GM12878 (cell line): Measurements from ENCODE around the gene DNAH8. TPM values are rescaled to one million over a fixed set of nuclear protein-coding genes. Genes with fewer than 3 reads are reported as not detected.

ENCODE experiments used
- ATAC-seq: fragments of 200-7000 bp; cut with Tn5 transposase; 3 replicates; pipeline ENCODE4 v1.9.1; 2020; ENCODE audit warnings: mild to moderate bottlenecking, moderate library complexity
- BruUV-seq: library from RNA; stranded (reverse); fragments of 400-500 nt; replicated peaks from 2 replicates; lab custom pipeline; 2021; lab: Mats Ljungman, UMichigan
- CTCF ChIA-PET: fragments of 300-600 bp; sonication (Branson Sonifier 250); formaldehyde crosslinking; extraction: SDS; loops from one replicate; lab custom pipeline; 2021; ENCODE audit warnings: inconsistent platforms; lab: Yijun Ruan, JAX
- POLR2A ChIA-PET: fragments of 350-600 bp; formaldehyde crosslinking; extraction: SDS; loops from one replicate; lab custom pipeline; 2021; ENCODE audit warnings: inconsistent platforms; lab: Charles Lee
- RAD21 ChIA-PET: fragments of 300-600 bp; sonication (Branson Sonifier 250); formaldehyde crosslinking; loops from one replicate; lab custom pipeline; 2023; ENCODE audit warnings: antibody characterized with exemption; ENCODE audit not compliant: unreplicated experiment; lab: Charles Lee
- SMC1A ChIA-PET: fragments of 300-600 bp; sonication (Branson Sonifier 250); formaldehyde crosslinking; loops from one replicate; lab custom pipeline; 2023; ENCODE audit not compliant: unreplicated experiment, uncharacterized antibody; lab: Charles Lee
- DNase-seq: peaks from one replicate; pipeline ENCODE4 v3.0.0-alpha.2; 2011; ENCODE audit warnings: low read depth, low spot score
- FAIRE-seq: peaks from 3 replicates; lab custom pipeline; 2011; peaks lifted over from hg19 to GRCh38; lab: Jason Lieb, UNC
- H2AFZ ChIP-seq: 2 replicates; pipeline ENCODE4 v1.6.0; 2011; ENCODE audit warnings: low read depth, low read length, control low read depth; ENCODE audit not compliant: control insufficient read depth
- H3K27ac ChIP-seq: 2 replicates; pipeline ENCODE4 v1.5.1; 2011; ENCODE audit warnings: control low read depth; ENCODE audit not compliant: control insufficient read depth, insufficient read depth
- H3K27me3 ChIP-seq, 2 experiments: replicated peaks in 1 of 2; 2 replicates each; pipeline versions ENCODE4 v1.6.0 to v1.6.1; 2011; ENCODE audit warnings: low read length in 1 of 2; ENCODE audit not compliant: control insufficient read depth in 2 of 2, insufficient read depth in 2 of 2
- H3K36me3 ChIP-seq, 2 experiments: 2 replicates each; pipeline ENCODE4 v1.5.1; 2011; ENCODE audit warnings: low read length in 1 of 2; ENCODE audit not compliant: control insufficient read depth in 2 of 2, insufficient read depth in 2 of 2
- H3K4me1 ChIP-seq: 2 replicates; pipeline ENCODE4 v1.6.1; 2011; ENCODE audit warnings: mild to moderate bottlenecking, low read length, moderate library complexity, mixed read lengths; ENCODE audit not compliant: control insufficient read depth, insufficient read depth
- H3K4me2 ChIP-seq: 2 replicates; pipeline ENCODE4 v1.6.0; 2011; ENCODE audit warnings: control low read depth; ENCODE audit not compliant: control insufficient read depth, insufficient read depth
- H3K4me3 ChIP-seq: fragments of 200-600 bp; sonication (generic); 2 replicates; pipeline ENCODE4 v1.5.1; 2016
- H3K79me2 ChIP-seq: 2 replicates; pipeline ENCODE4 v1.6.0; 2011; ENCODE audit warnings: low read length; ENCODE audit not compliant: control insufficient read depth, insufficient read depth
- H3K9ac ChIP-seq: 2 replicates; pipeline ENCODE4 v1.8.0; 2011; ENCODE audit warnings: low read length, control low read depth, mixed read lengths; ENCODE audit not compliant: control insufficient read depth, insufficient read depth
- H3K9me3 ChIP-seq: replicated peaks from 3 replicates; pipeline ENCODE4 v1.5.1; 2011; ENCODE audit warnings: mild to moderate bottlenecking, low read length; ENCODE audit not compliant: control insufficient read depth, insufficient read depth
- H4K20me1 ChIP-seq: 2 replicates; pipeline ENCODE4 v1.6.0; 2011; ENCODE audit not compliant: control insufficient read depth, insufficient read depth
- ASH2L ChIP-seq: fragments of 300-600, 200-600 bp; sonication (generic); IDR thresholded peaks from 2 replicates; pipeline ENCODE4 v1.6.1; 2017; ENCODE audit warnings: low read depth, mild to moderate bottlenecking, borderline replicate concordance
- CBX5 ChIP-seq: sonication (generic); IDR thresholded peaks from 2 replicates; pipeline ENCODE4 v1.6.1; 2016; ENCODE audit warnings: low read depth, moderate library complexity, mild to moderate bottlenecking, inconsistent platforms
- CHD1 ChIP-seq: IDR thresholded peaks from 2 replicates; pipeline ENCODE4 v1.6.1; 2012; ENCODE audit warnings: low read depth, low read length, improper control_type of control experiment
- DPF2 ChIP-seq: fragments of 450-650 bp; IDR thresholded peaks from 2 replicates; pipeline ENCODE4 v1.6.1; 2017; ENCODE audit warnings: mild to moderate bottlenecking
- E2F8 ChIP-seq: fragments of 450-650 bp; IDR thresholded peaks from 2 replicates; pipeline ENCODE4 v1.6.1; 2018; ENCODE audit warnings: mild to moderate bottlenecking, low read depth, moderate library complexity; ENCODE audit not compliant: partially characterized antibody
- HSF1 ChIP-seq: fragments of 150-350 bp; IDR thresholded peaks from 2 replicates; pipeline ENCODE4 v1.6.1; 2014; ENCODE audit warnings: mild to moderate bottlenecking, low read depth, low read length
- MEF2B ChIP-seq: fragments of 450-650 bp; IDR thresholded peaks from 2 replicates; pipeline ENCODE4 v1.6.1; 2018; ENCODE audit warnings: mild to moderate bottlenecking, moderate library complexity; ENCODE audit not compliant: partially characterized antibody, poor library complexity, severe bottlenecking
- MTA2 ChIP-seq: fragments of 450-650 bp; IDR thresholded peaks from 2 replicates; pipeline ENCODE4 v1.6.1; 2016; ENCODE audit warnings: low read depth, mild to moderate bottlenecking, moderate library complexity
- NRF1 ChIP-seq: conservative IDR thresholded peaks from 2 replicates; pipeline ENCODE4 v1.6.1; 2011; ENCODE audit warnings: mild to moderate bottlenecking, low read depth, low read length, improper control_type of control experiment
- PAX5 ChIP-seq: IDR thresholded peaks from 2 replicates; pipeline ENCODE4 v1.6.1; 2011; ENCODE audit warnings: low read depth, low read length, borderline replicate concordance
- PKNOX1 ChIP-seq: fragments of 450-650 bp; IDR thresholded peaks from 2 replicates; pipeline ENCODE4 v1.6.1; 2016; ENCODE audit warnings: mild to moderate bottlenecking
- SMAD5 ChIP-seq: IDR thresholded peaks from 2 replicates; pipeline ENCODE4 v1.6.1; 2016; ENCODE audit warnings: antibody characterized with exemption, low read depth
- SREBF1 ChIP-seq: IDR thresholded peaks from 2 replicates; pipeline ENCODE4 v1.6.1; 2012; ENCODE audit warnings: mild to moderate bottlenecking, low read length
- SRF ChIP-seq, 2 experiments: IDR thresholded peaks; 2 replicates each; pipeline ENCODE4 v1.6.1; 2011; ENCODE audit warnings: low read depth in 2 of 2, low read length in 2 of 2, mild to moderate bottlenecking in 1 of 2, moderate library complexity in 1 of 2
- TBL1XR1 ChIP-seq: IDR thresholded peaks from 2 replicates; pipeline ENCODE4 v1.6.1; 2012; ENCODE audit warnings: low read depth, low read length, improper control_type of control experiment
- TCF7 ChIP-seq: IDR thresholded peaks from 2 replicates; pipeline ENCODE4 v1.6.1; 2014; ENCODE audit warnings: antibody characterized with exemption, borderline replicate concordance
- WRNIP1 ChIP-seq: IDR thresholded peaks from 2 replicates; pipeline ENCODE4 v1.6.1; 2011; ENCODE audit warnings: low read depth, low read length, improper control_type of control experiment, borderline replicate concordance
- ZNF217 ChIP-seq: fragments of 450-650 bp; IDR thresholded peaks from 2 replicates; pipeline ENCODE4 v1.6.1; 2017; ENCODE audit warnings: antibody characterized with exemption, mild to moderate bottlenecking
- ZSCAN29 ChIP-seq: fragments of 450-650 bp; IDR thresholded peaks from 2 replicates; pipeline ENCODE4 v1.6.1; 2017; ENCODE audit warnings: mild to moderate bottlenecking, moderate library complexity
- WGBS: methylation state at CpG from one replicate; pipeline ENCODE4 v1.1.6; 2016; ENCODE audit warnings: low lambda C conversion rate; ENCODE audit not compliant: insufficient replicate concordance, insufficient coverage; ENCODE audit errors: missing lambda C conversion rate; 5-methylcytosine and 5-hydroxymethylcytosine counted together
- in situ Hi-C: fragments of 300-500 bp; cut with MboI; formaldehyde crosslinking; loops from 9 replicates; pipeline ENCODE4 v1.14.3; 2018; ENCODE audit warnings: mixed read lengths
- intact Hi-C: fragments of 100-400 bp; cut with micrococcal nuclease; formaldehyde crosslinking; loops from one replicate; pipeline ENCODE4 v1.14.2; 2022; ENCODE audit not compliant: unreplicated experiment
- polyA plus RNA-seq, 11 experiments: library from polyadenylated mRNA; depleted of rRNA in 4 of 11; unstranded in 6 of 11; stranded (reverse) in 5 of 11; fragments of >200 nt; fragmentation: Nextera tagmentation in 4 of 11; fragmentation: Illumina TruSeq in 1 of 11; extraction: Ambion mirVana in 4 of 11; extraction: Trizol in 1 of 11; gene quantifications; 1 replicate in 1 of 11; 2 replicates in 10 of 11; pipeline versions ENCODE4 v1.2.1 to v1.2.3, GENCODE V29; 2011 to 2016; ENCODE audit warnings: inconsistent platforms in 2 of 11, missing spikeins in 2 of 11, low read depth in 1 of 11
- total RNA-seq, 4 experiments: library from RNA; depleted of rRNA in 3 of 4; stranded (reverse); fragments of >200 nt in 3 of 4; fragmentation: Illumina TruSeq in 1 of 4; extraction: Trizol in 1 of 4; gene quantifications; 2 replicates each; pipeline versions ENCODE4 v1.2.1 to v1.2.3, GENCODE V29; 2013 to 2021

Gene DNAH8
- total and polyA plus RNA-seq, 10 of the 15 experiments (the other 5 are each of a cell fraction or from before 2014, with no cell fraction given) = 0.02 to 0.34 (median 0.10) TPM; not detected in 3

GRCh38 chr6:39009476-39009875, 294.4 kb downstream of the DNAH8 start:
- Histone ChIP-seq H3K4me3 (no peak overlapping the region), H3K9ac (no peak overlapping the region), H3K36me3 (no peaks in the 10 kb centered on the region), H3K27ac (no peak overlapping the region), H3K9me3 (no peaks in the 10 kb centered on the region), H3K4me1 (no peaks in the 10 kb centered on the region), H4K20me1 (no peaks in the 10 kb centered on the region; the same call in 1 of the 2 replicates), H3K79me2 (no peaks in the 10 kb centered on the region), H3K4me2 (no peak overlapping the region), H2AFZ (no peak overlapping the region), H3K27me3 (no peaks in the 10 kb centered on the region; a peak in 1 of 4 replicates)
- CTCF ChIA-PET = interaction anchor here (1.3 to 1.5 kb wide), 3 partner anchors 12 to 42 kb away, joined by 3 to 9 read pairs (median 3); no protein-coding TSS in a partner anchor
- intact Hi-C loops = no loop called here
- SMC1A ChIA-PET = interaction anchor here (1.1 to 1.6 kb wide), 2 partner anchors 12 to 72 kb away, joined by 3 to 4 read pairs; no protein-coding TSS in a partner anchor
- BruUV-seq = no TSS peak
- FAIRE-seq (no peak), DNase-seq (no peak), ATAC-seq (no peak)
- 0% methylated on average over 1 of the region's 1 CpG for WGBS
- in situ Hi-C loops = no loop called here
- no peak for TF ChIP-seq PKNOX1
- no peak for TF ChIP-seq HSF1
- no peak for TF ChIP-seq ZSCAN29
- TF ChIP-seq CBX5 = no peak
- no peak for TF ChIP-seq MTA2
- no peak for TF ChIP-seq ASH2L
- TF ChIP-seq E2F8 = no peak
- no peak for TF ChIP-seq SRF (IDR thresholded peaks at IDR 0.05; ENCODE audit: low read depth in 2 of 2, low read length in 2 of 2)
- no peak for TF ChIP-seq ZNF217
- TF ChIP-seq CHD1 = no peak
- no peak for TF ChIP-seq MEF2B
- no peak for TF ChIP-seq PAX5
- TF ChIP-seq TCF7 = no peak
- no peak for TF ChIP-seq NRF1
- no peak for TF ChIP-seq SMAD5
- TF ChIP-seq SREBF1 = no peak
- no peak for TF ChIP-seq TBL1XR1
- no peak for TF ChIP-seq WRNIP1
- no peak for TF ChIP-seq DPF2
- POLR2A ChIA-PET = no interaction called here
- RAD21 ChIA-PET = no interaction called here
